ENCODE data around the gene NFATC2.

Gene NFATC2

GRCh38 chr20:51409192-51409880 is 133.2 kb downstream of the NFATC2 start:
- DNase-seq, result no peak

GRCh38 chr20:51404297-51405060 is 138.0 kb downstream of the NFATC2 start:
- peak; percentile 88 for DNase-seq

GRCh38 chr20:51403466-51404220 is 138.9 kb downstream of the NFATC2 start:
- DNase-seq, result no peak

GRCh38 chr20:51402201-51402600 is 140.3 kb downstream of the NFATC2 start:
- DNase-seq, result peak; percentile 48

- no peak for DNase-seq
Measured at GRCh38 chr20:51401496-51401895, 141.0 kb downstream of the NFATC2 start.

GRCh38 chr20:51400051-51400926 is 142.2 kb downstream of the NFATC2 start:
- DNase-seq, result peak; percentile 81

- no peak for DNase-seq
Measured at GRCh38 chr20:51399006-51399890, 143.3 kb downstream of the NFATC2 start.

GRCh38 chr20:51398552-51398951 is 144.0 kb downstream of the NFATC2 start:
- DNase-seq, result no peak

- no peak for DNase-seq
Measured at GRCh38 chr20:51398083-51398482, 144.4 kb downstream of the NFATC2 start.

GRCh38 chr20:51397137-51397536 is 145.4 kb downstream of the NFATC2 start:
- DNase-seq, result no peak

GRCh38 chr20:51396365-51396909 is 146.1 kb downstream of the NFATC2 start:
- DNase-seq, result no peak

- DNase-seq, result no peak
Measured at GRCh38 chr20:51394706-51395105, 147.8 kb downstream of the NFATC2 start.

GRCh38 chr20:51393571-51393970 is 148.9 kb downstream of the NFATC2 start:
- no peak for DNase-seq

- no peak for DNase-seq
Measured at GRCh38 chr20:51392614-51393186, 149.8 kb downstream of the NFATC2 start.

- no peak for DNase-seq
Measured at GRCh38 chr20:51391926-51392325, 150.6 kb downstream of the NFATC2 start.

GRCh38 chr20:51389543-51390264 is 152.8 kb downstream of the NFATC2 start:
- no peak for DNase-seq

GRCh38 chr20:51388756-51389542 is 153.6 kb downstream of the NFATC2 start:
- DNase-seq, result no peak

- no peak for DNase-seq
Measured at GRCh38 chr20:51388227-51388626, 154.3 kb downstream of the NFATC2 start.

- no peak for DNase-seq
Measured at GRCh38 chr20:51387125-51387875, 155.2 kb downstream of the NFATC2 start.

Data from stimulated activated CD8-positive, alpha-beta memory T cell treated with anti-CD3 and anti-CD28 coated beads, Interleukin-4, amount 100 ng/mL, for 48 hours (primary cell).